ENCODE data around the gene KRT5. TPM values are rescaled to one million over a fixed set of nuclear protein-coding genes. Genes with fewer than 3 reads are reported as not detected.

KRT5 gene
- total RNA-seq, 1 donor from 2014 or later: not detected

DNA sequence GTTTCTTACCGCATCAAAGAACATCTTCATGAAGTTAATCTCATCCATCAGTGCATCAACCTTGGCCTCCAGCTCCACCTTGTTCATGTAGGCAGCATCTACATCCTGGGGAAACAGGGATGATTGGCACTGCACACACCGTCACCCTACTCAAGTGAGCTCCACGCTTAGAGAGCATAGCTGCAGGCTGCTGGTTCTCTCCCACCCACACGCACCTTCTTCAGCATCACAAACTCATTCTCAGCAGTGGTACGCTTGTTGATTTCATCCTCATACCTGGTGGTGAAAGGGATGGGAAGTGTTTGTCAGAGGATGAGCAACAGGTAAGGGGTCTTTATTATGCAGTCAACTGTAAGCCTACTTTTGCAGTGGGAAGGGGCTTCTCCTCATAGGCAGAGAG is 2.3 kb downstream of the KRT5 start:
- Mint-ChIP-seq H3K27ac (ENCODE audit: unreplicated experiment) (no peak overlapping the region), H3K4me1 (ENCODE audit: low read depth) (peaks cover 11% of the 10 kb centered on the region), H3K27me3 (ENCODE audit: low read depth) (peaks cover 51% of the 10 kb centered on the region), H3K36me3 (ENCODE audit: low read depth) (no peaks in the 10 kb centered on the region), H3K9me3 (ENCODE audit: low read depth) (no peaks in the 10 kb centered on the region), H3K4me3 (ENCODE audit: unreplicated experiment) (no peak overlapping the region)
- TF ChIP-seq, protein P1, sequence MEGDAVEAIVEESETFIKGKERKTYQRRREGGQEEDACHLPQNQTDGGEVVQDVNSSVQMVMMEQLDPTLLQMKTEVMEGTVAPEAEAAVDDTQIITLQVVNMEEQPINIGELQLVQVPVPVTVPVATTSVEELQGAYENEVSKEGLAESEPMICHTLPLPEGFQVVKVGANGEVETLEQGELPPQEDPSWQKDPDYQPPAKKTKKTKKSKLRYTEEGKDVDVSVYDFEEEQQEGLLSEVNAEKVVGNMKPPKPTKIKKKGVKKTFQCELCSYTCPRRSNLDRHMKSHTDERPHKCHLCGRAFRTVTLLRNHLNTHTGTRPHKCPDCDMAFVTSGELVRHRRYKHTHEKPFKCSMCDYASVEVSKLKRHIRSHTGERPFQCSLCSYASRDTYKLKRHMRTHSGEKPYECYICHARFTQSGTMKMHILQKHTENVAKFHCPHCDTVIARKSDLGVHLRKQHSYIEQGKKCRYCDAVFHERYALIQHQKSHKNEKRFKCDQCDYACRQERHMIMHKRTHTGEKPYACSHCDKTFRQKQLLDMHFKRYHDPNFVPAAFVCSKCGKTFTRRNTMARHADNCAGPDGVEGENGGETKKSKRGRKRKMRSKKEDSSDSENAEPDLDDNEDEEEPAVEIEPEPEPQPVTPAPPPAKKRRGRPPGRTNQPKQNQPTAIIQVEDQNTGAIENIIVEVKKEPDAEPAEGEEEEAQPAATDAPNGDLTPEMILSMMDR (IDR thresholded peaks at IDR 0.05): no peak
- DNase-seq (ENCODE audit: low spot score): no peak

DNA sequence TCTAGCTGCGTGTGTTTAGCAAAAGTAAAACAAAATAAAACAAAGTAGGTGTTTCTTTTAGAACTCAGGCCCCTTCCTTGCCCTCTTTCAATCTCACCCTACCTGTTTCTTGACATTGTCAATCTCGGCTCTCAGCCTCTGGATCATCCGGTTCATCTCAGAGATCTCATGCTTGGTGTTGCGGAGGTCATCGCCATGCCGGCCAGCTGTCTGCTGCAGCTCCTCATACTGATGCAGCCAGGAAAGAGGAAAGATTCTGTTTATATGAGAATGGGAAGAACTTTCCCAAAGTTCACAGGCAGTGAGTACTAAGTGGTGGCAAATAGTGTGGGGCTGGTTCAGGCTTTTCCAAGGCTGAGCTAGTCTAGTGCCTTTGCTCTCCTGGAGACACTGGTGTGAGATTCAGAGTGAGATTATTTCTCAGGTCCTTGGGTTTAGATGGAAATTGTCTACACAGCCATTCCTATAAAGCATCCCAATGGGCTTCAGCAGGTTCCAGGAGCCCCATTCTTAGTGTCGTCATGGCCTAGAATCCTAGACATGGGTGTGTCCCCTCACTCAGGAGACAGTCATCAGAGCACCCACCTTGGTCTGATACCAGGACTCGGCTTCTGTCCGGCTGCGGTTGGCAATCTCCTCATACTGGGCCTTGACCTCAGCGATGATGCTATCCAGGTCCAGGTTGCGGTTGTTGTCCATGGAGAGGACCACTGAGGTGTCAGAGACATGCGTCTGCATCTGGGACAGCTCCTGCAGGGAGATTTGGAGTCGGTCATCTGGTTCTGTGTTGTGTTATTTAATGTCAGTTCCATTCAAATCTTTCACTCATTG is 3.0 kb downstream of the KRT5 start:
- Mint-ChIP-seq H3K9me3 (ENCODE audit: low read depth) (no peaks in the 10 kb centered on the region), H3K36me3 (ENCODE audit: low read depth) (no peaks in the 10 kb centered on the region), H3K27ac (ENCODE audit: unreplicated experiment) (no peak overlapping the region), H3K4me1 (ENCODE audit: low read depth) (peaks cover 6% of the 10 kb centered on the region), H3K4me3 (ENCODE audit: unreplicated experiment) (no peak overlapping the region), H3K27me3 (ENCODE audit: low read depth) (peaks cover 50% of the 10 kb centered on the region)
- no peak for DNase-seq (ENCODE audit: low spot score)
- TF ChIP-seq, protein P1 (IDR thresholded peaks at IDR 0.05): no peak

GRCh38 chr12:52515927-52516831 is 4.0 kb downstream of the KRT5 start:
- Mint-ChIP-seq H3K9me3 (ENCODE audit: low read depth) (peaks cover 2% of the 10 kb centered on the region), H3K4me3 (ENCODE audit: unreplicated experiment) (no peak overlapping the region), H3K27ac (ENCODE audit: unreplicated experiment) (no peak overlapping the region), H3K27me3 (ENCODE audit: low read depth) (peaks cover 56% of the 10 kb centered on the region), H3K36me3 (ENCODE audit: low read depth) (no peaks in the 10 kb centered on the region), H3K4me1 (ENCODE audit: low read depth) (peaks cover 1% of the 10 kb centered on the region)
- no peak for DNase-seq (ENCODE audit: low spot score)
- TF ChIP-seq, protein P1 (IDR thresholded peaks at IDR 0.05): no peak

DNA sequence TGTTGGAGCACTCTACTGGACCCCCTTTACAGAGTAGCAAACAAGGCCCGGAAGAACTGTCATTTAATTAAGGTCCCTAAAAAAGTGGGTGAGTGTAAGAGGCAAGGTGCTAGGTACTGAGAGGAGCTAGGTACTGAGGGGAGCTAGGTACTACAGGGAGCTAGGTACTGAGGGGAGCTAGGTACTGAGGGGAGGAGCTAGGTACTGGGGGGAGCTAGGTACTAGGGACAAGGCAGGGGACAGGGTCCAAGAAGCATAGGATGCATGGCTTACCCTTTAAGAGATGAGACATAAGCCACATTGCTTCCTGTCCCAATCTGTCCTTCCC is 4.9 kb downstream of the KRT5 start:
- no peaks in the 10 kb centered on the region for H3K36me3 Mint-ChIP-seq (ENCODE audit: low read depth)
- DNase-seq (ENCODE audit: low spot score): no peak
- H3K9me3 Mint-ChIP-seq (ENCODE audit: low read depth): peaks cover 4% of the 10 kb centered on the region
- H3K4me1 Mint-ChIP-seq (ENCODE audit: low read depth): no peaks in the 10 kb centered on the region
- no peak overlapping the region for H3K4me3 Mint-ChIP-seq (ENCODE audit: unreplicated experiment)
- no peak overlapping the region for H3K27ac Mint-ChIP-seq (ENCODE audit: unreplicated experiment)
- H3K27me3 Mint-ChIP-seq (ENCODE audit: low read depth): peaks cover 51% of the 10 kb centered on the region
- TF ChIP-seq, protein P1 (IDR thresholded peaks at IDR 0.05): no peak

Data from chondrocyte (in vitro differentiated cells).